KBM-7 (cell line): ENCODE results near the gene LTBR.

ENCODE experiments used
- DNase-seq: peaks from one replicate; pipeline ENCODE4 v3.0.0-alpha.2; 2015
- in situ Hi-C: fragments of 300-500 bp; cut with MboI; formaldehyde crosslinking; loops from 2 replicates; pipeline ENCODE4 v1.14.3; 2020; ENCODE audit warnings: low sequenced_read_pairs, low pct_unique_long_range_greater_than_20kb, mixed read lengths

Gene LTBR

DNA sequence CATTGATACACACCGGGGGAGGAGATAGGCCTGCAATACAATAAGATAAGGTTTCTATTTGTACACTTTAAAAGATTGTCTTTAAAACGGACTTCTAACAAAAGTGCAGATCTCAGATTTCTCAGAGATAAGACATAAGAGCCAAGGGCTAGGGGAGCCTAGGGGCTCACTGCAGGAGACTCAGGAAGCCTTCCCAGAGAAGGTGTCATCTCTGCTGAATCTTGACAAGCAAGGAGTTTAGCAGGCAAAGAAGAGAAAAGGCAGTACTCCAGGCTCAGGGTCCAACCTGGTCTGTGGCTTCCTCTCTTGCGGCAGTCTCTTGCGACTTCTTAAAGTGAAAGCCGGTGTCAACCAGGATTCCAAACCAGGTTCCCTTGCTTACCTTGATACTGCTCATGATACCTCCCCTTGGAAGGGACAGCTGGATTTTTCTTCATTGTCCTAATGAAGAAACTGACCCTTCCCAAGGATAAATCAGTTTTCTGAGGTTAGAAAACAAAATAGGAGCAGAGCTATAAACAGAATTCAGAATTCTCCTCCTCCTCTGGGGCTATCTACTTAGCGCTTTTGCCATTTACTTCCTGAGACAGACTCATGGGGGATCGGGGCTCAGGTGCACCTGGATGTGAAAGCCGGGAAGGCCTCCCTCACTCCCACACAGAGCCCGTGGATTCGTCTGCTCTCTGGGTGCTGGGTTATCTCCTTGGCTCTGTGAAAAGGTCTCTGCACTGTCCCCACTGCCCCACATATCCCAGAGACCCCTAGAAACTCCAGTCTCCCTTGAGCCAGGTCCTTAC lies 6.9 kb upstream of the LTBR start:
- DNase-seq: no peak
- in situ Hi-C loops: no loop called here

DNA sequence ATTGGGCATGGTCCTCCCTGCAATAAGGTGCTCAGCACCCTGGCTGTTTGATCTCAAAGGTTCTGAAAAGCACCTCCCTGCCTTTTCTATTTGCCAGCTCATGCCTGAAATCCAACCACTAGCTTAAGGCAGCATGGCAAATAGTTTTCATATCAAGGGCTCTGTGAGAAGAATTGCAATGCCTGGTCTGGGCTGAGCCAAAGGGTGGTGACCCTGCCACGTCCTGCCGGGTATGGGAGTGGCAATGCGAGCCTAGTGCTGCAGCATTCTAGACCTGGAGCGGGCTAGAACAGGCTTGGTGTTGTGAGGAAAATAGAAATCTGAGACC lies 6.3 kb upstream of the LTBR start:
- in situ Hi-C loops: no loop called here

DNA sequence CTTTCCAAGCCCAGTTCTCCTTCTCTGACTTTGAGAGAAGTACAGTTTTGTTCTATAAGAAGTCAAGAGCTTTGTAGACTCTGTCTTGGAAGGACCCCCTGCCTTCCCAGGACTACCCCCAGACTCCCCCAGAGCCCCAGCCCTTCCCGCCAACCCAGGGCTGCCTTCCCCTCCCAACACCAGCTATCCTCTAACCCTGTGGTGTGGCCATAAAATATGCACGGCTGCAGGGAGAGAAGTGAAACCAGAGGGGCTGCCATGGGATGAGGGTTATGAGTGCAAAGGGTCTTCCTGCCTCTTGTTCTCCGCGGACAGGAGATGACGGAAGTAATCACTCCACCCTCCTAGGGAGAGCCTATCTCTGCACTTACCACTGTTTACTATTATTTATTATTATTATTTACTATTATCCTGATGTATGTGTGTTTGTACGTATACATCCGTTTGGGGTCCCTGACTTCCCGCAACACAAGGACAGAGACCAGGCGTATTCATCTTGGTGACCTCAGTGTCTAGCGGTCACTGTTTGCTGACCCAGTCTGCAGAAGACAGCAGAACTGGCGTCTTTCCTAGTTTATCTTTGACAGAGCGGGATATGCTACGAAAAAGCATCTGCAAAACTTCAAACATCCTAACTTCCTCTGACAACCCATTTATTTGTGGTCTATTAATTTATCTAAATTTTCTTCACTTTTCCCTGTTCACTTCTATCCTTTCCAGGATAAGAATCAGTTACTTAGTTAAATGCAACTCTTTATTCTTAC lies 5.1 kb upstream of the LTBR start:
- in situ Hi-C loops: no loop called here
- no peak for DNase-seq

More for the DNA sequence above, 6.3 kb upstream of the LTBR start:
- DNase-seq: no peak

DNA sequence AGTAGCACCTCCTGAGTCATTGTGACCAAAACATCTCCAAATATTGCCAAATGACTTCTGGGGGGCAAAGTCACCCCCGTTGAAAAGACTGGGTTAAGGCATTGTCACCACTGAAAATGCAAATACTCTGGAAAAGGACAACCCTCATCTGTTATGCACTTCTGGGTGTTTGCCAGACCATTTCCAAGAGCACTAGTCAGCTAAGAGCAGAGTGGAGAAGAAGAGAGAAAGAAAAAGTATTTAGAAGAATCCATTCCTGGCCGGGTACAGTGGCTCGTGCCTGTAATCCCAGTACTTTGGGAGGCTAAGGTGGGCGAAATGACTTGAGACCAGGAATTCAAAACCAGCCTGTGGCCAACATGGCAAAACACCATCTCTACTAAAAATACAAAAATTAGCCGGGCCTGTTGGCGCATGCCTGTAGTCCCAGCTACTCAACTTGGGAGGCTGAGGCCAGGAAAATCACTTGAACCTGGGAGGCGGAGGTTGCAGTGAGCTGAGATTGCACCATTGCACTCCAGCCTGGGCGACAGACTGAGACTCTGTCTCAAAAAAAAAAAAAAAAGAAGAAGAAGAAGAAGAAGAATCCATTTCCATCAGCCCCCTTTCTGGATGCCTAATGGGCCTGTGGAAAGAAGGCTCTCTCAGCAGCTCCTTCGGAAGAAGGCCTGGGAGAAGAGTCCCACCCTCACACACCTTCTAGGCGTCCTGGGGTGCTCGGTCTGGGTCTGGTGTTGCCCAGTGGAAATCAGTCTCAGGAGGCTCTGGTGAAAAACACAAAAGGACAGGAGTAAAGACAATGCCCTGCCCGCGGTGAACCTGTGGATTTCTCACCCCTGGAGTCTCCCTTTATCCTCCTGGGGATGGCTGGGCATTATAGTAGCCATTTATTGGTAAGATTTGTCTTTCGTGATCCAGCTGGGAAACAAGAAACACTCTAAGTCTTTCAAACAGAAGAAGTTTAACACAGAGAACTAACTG lies 3.5 kb upstream of the LTBR start:
- DNase-seq: no peak
- in situ Hi-C loops: no loop called here

DNA sequence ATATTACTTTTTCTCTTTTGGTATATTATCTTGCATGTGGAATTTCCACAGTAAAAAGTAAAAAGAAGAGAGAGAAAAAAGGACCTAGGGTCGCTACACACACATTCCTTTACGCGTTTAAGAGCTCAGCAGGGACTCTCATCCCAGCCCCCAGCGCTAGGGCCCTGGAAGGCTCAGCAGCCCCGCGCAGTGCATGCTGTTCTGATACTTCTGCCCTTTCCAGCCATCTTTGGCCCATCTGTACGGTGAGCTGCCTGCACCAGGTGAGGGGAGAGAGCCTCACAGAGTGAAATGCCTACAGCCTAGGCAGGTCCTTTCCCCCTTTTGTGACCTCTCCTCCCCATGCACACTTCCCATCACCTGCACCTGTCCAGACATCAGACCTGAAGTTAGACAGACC lies 1.6 kb upstream of the LTBR start:
- DNase-seq: no peak
- in situ Hi-C loops: no loop called here

DNA sequence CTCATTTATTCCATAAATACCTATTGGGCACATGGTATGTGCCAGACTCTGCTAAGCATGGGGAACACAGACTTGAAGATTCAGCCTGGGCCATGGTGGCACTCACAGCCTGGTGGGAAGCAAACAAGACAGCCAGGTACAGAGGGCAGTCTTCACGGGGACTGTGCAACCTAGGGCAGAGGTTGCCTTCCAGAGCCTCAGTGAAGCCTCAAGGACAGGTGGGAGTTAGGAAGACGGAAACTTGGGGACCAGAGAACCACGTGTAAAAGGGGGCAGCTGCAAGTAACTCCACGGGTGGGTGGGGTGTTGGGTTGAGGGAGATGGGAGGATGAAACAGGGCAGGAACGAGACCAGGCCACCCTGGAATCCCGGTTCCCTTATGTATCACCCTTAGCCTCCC lies 980 bp upstream of the LTBR start:
- in situ Hi-C loops: no loop called here
- no peak for DNase-seq

DNA sequence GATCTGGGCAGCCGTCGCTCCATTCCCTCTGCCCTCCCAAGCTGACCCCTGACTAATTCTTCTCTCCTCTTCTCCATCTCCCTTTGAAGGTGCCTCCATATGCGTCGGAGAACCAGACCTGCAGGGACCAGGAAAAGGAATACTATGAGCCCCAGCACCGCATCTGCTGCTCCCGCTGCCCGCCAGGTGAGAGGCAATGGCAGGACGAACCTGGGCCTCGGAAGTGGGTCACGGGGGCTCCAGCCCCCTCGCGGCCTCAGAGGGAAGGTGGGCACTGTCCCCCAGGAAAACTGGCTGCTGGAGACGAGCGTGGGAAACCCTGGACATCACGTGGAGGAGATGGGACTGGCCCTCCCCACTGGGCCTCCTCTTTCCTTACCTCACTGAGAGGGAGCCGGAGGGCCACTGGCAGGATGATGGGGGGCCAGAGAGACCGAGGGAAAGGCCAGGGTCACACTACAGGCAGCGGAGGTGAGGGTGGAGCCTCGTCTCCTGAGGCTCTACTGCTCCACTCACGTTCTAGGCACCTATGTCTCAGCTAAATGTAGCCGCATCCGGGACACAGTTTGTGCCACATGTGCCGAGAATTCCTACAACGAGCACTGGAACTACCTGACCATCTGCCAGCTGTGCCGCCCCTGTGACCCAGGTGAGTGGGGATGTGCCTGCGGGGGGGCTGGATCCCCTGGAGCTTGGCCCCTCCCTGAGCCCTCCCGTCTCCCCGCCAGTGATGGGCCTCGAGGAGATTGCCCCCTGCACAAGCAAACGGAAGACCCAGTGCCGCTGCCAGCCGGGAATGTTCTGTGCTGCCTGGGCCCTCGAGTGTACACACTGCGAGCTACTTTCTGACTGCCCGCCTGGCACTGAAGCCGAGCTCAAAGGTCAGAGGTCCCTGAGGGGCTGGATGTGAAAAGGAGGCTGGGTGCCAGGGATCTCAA lies 806 bp downstream of the LTBR start:
- in situ Hi-C loops: no loop called here
- no peak for DNase-seq

DNA sequence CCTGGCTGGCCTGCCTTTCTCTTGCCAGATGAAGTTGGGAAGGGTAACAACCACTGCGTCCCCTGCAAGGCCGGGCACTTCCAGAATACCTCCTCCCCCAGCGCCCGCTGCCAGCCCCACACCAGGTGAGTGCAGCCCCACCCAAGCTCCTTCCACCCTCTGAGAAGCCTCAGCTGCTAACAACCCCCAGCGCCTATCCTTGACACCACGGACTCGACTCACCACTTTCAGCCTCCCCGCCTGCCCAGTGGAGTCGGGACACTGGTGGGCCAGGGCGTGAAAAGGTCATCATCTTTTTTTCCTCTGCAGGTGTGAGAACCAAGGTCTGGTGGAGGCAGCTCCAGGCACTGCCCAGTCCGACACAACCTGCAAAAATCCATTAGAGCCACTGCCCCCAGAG lies 2.1 kb downstream of the LTBR start:
- in situ Hi-C loops: no loop called here

DNA sequence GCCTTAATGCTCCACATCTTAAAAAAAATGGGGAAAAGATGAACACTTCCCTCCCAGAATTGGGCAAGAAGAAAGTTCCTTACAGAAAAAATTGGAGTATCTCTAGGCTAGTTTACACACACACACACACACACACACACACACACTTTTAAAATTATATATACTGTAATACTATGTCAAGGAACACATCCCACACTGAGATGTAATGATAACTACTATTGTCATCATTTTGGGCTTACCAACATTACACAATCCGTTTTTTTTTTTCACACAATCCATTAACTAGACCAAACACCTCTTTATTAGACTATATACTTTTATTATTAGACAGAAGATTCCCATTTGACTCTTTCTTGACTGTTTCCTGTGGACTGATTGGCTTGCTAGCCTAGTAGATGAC lies 2.5 kb downstream of the LTBR start:
- no peak for DNase-seq
- in situ Hi-C loops: no loop called here

More for the DNA sequence above, 2.1 kb downstream of the LTBR start:
- DNase-seq: no peak

DNA sequence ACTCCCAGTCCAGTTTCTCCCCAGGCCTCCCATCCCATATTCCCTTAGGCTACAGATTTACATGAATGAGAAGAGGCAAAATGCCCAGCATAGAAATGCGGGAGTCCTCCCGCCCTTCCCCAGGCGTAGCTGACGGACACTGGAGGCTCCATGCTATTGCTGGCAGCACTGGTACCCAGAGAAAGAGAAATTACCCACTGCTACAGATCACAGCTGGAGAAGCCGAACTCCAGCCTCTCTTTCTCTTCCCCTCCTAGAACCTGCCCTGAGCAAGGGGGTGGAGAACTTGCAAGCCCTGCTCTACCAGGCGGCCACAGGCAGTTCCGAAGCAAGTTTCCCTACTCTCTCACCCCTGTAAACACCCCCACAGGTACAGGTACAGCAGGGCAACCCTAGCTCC lies 3.6 kb downstream of the LTBR start:
- no peak for DNase-seq
- in situ Hi-C loops: no loop called here

DNA sequence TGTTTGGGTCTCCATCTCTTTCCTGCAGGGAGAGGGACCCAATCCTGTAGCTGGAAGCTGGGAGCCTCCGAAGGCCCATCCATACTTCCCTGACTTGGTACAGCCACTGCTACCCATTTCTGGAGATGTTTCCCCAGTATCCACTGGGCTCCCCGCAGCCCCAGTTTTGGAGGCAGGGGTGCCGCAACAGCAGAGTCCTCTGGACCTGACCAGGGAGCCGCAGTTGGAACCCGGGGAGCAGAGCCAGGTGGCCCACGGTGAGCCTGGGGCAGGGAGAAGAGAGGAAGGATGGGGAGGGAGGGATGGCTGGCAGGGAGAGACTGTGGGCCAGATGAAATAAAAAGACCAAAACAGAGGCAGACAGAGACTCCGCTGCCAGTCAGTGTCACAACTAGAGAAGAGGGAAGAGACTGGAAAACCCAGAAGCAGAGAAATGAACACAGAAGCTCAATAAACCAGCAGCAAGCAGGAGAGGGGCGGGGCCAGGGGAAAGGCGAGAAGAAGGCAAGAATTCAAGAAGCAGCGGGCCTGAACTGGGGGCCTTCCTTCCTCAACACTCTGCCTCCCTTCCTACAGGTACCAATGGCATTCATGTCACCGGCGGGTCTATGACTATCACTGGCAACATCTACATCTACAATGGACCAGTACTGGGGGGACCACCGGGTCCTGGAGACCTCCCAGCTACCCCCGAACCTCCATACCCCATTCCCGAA lies 6.3 kb downstream of the LTBR start:
- in situ Hi-C loops: no loop called here
- no peak for DNase-seq

DNA sequence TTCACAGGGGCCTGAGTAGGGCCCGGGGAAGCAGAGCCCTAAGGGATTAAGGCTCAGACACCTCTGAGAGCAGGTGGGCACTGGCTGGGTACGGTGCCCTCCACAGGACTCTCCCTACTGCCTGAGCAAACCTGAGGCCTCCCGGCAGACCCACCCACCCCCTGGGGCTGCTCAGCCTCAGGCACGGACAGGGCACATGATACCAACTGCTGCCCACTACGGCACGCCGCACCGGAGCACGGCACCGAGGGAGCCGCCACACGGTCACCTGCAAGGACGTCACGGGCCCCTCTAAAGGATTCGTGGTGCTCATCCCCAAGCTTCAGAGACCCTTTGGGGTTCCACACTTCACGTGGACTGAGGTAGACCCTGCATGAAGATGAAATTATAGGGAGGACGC lies 7.1 kb downstream of the LTBR start:
- in situ Hi-C loops: no loop called here
- no peak for DNase-seq

DNA sequence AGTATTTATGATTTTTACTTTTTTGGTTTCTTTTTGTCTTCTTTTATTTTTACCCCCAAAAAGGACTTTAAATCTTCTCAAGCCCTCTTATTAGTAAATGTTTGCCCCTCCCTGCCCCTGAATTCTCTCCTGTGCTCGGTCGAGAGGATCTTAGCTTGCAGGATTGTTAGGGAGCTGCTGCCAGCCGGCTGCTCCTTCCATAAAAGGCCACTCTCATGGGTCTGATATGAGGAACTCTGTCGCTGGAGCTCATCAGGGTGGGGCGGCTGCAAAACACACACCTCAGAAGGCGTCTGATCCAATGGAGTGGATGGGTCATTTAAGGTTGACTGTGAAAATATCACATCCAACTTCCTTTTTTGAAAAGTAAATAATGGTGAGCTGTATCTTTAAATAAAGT lies 8.5 kb downstream of the LTBR start:
- DNase-seq: peak; percentile 82
- in situ Hi-C loops: no loop called here

DNA sequence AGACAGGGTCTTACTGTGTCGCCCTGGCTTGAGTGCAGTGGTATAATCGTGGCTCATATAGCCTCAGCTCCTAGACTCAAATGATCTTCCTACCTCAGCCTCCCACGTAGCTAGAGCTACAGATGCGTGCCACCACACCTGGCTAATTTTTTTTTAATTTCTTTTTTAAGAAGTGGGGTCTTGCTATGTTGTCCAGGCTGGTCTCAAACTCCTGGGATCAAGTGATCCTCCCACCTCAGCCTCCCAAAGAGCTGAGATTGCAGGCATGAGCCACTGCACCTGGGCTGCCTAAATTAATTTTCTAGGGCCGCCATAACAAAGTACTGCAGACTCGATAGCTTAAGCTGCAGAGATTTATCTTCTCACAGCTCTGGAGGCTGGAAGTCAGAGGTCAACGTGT lies 9.1 kb downstream of the LTBR start:
- DNase-seq: no peak

DNA sequence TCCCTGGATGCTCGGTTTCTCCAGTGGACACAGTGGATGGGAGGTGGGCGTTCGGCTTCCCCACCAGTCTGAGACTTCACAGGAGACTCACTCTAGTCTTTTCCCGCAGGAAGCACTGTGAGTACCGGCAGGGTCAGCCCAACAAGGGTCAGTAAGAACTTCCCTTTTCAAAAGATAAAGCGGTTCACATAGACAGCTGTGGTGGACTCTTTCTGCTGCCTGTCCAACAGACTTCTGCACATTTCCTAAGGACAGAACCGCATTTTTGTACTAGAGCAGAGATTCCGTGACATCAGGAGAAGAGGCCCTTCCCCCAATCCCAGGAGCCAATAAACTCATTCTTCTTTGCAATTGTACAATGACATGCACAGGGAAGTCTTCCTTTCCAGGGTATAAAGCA lies 10.4 kb downstream of the LTBR start:
- in situ Hi-C loops: no loop called here
- no peak for DNase-seq

More for the DNA sequence above, 9.1 kb downstream of the LTBR start:
- in situ Hi-C loops: no loop called here

DNA sequence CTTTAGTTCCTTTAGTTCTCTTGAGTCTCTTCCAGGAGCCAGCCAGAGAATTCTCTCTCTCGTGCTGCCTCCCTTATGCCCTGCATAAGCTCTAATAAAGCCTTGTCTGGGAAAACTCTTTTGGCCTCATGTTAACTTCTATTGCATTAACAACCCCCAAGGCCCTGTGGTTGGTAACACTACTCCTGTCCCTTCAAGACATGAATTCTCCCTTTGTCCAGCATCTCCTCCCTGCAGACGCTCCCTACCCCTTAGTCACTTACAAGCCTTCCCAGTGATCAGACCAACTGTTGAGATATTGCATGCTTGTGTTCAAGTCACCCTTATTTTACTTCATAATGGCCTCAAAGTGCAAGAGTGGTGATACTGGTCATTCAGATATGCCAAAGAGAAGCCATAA lies 12.1 kb downstream of the LTBR start:
- DNase-seq: no peak
- in situ Hi-C loops: no loop called here

DNA sequence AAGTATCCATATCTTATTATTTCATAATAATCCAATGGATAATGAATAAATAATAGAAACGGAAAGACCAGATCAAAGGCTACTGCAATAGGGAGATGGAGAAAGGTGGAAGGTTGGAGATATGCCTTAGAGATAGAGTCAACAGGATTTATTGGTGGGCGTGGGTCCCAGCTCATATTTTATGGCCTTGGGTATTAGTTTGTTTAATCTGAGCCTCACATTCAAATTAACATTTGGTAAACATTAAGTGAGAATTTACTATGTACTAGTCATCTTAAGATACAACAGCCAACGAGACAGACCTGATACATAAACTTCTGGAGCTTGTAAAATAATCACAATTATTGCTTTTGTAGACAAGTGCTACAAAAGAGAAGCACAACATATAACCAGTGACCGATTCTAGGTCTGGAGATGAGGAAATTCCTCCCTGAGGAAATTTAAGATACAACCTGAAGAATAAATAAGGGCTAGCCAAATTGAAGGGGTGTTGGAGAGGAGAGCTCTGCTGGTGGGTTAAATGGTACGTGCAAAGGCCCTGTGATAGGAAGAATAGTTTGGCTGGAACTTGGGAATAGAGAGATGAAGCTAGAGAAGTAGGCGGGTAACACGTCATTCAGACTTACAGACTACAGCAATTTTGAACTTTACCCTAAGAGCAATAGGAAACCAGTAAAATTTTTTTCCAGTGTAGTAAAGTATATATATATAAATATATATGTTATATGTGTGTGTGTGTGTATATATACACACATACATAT lies 16.1 kb downstream of the LTBR start:
- in situ Hi-C loops: no loop called here
- no peak for DNase-seq
